SJCRH30 (cell line): Measurements from ENCODE around the gene BACE2. TPM values are rescaled to one million over a fixed set of nuclear protein-coding genes. Genes with fewer than 3 reads are reported as not detected.
"Not testable (repeated sequence)": the region's sequence is repeated elsewhere in the genome, so short reads cannot be mapped to it uniquely, and the experiment has no call there.

Experiments used
- DNase-seq, 2 experiments: peaks; one replicate each; pipeline ENCODE4 v3.0.0-alpha.2; 2015 to 2020
- H3K27ac ChIP-seq: fragments of 250-450 bp; sonication (Bioruptor Pico); 2 replicates; pipeline ENCODE4 v1.5.1; 2020; ENCODE audit warnings: mild to moderate bottlenecking, moderate library complexity
- H3K27me3 ChIP-seq: fragments of 250-450 bp; sonication (Bioruptor Pico); 2 replicates; pipeline ENCODE4 v1.5.1; 2020; ENCODE audit warnings: mild to moderate bottlenecking, moderate library complexity
- H3K36me3 ChIP-seq: fragments of 250-450 bp; sonication (Bioruptor Pico); 2 replicates; pipeline ENCODE4 v1.5.1; 2020; ENCODE audit warnings: mild to moderate bottlenecking, moderate library complexity
- H3K4me1 ChIP-seq: fragments of 250-450 bp; sonication (Bioruptor Pico); 2 replicates; pipeline ENCODE4 v1.5.1; 2020; ENCODE audit warnings: mild to moderate bottlenecking, moderate library complexity
- H3K4me3 ChIP-seq: fragments of 250-450 bp; sonication (Bioruptor Pico); 2 replicates; pipeline ENCODE4 v1.5.1; 2020; ENCODE audit warnings: mild to moderate bottlenecking, moderate library complexity
- H3K9me3 ChIP-seq: fragments of 250-450 bp; sonication (Bioruptor Pico); replicated peaks from 2 replicates; pipeline ENCODE4 v1.5.1; 2020; ENCODE audit warnings: mild to moderate bottlenecking, moderate library complexity
- total RNA-seq: library from RNA; depleted of rRNA; stranded (reverse); fragments of >200 nt; shearing (Covaris generic); gene quantifications from 2 replicates; pipeline ENCODE4 v1.2.3, GENCODE V29; 2014

The BACE2 gene
- total RNA-seq, 1 experiment from 2014 or later = not detected

DNA sequence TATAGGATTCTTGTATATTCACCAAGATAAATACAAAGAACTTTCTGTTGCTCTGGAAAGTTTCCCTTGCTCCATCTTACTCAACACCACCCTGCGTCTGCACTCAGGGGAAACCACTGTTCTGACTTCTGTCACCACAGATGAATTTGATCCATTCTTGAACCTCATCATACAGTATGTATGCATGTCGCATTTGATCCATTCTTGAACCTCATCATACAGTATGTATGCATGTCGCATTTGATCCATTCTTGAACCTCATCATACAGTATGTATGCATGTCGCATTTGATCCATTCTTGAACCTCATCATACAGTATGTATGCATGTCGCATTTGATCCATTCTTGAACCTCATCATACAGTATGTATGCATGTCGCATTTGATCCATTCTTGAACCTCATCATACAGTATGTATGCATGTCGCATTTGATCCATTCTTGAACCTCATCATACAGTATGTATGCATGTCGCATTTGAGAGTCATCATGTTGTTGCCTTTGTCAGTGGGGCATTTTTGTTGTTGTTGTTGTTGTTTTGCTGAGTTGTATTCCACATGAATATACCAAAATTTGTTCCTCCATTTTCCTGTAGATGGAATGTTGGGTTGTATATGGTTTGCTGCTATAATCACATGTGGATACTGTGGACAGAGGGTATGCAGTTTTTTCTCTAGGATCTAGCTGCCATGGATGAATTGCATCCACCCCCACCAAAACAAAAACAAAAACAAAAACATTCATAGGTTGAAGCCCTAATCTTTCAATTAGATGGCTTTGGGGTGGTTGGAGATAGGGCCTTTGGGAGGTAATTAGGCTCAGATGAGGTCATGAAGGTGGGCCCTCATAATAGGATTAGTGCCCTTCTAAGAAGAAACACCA lies 145.6 kb downstream of the BACE2 start:
- not testable (repeated sequence) for H3K36me3 ChIP-seq, H3K4me1 ChIP-seq, DNase-seq, H3K27ac ChIP-seq, H3K27me3 ChIP-seq, H3K9me3 ChIP-seq, H3K4me3 ChIP-seq

DNA sequence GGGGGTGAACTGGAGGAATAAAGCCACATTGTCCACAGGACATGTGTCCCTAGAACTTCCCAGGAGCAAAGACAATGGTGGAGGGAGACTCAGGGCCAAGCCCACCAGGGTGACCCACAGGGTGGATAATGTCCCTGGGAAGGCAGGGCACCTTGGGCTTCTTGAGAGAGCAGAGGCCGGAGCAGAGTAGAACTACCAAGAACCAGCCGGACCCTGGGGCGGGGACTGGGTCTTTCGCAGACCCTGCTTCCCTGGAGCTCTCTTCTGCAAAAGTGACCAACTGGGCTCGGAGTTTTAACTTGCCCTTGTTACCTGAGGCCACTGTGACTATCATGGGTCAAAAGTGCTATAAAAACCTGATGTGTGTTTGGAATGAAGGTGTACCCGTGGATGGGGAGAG lies 147.8 kb downstream of the BACE2 start:
- no peak overlapping the region for H3K27ac ChIP-seq
- no peak for DNase-seq
- no peak overlapping the region for H3K4me3 ChIP-seq
- no peaks in the 10 kb centered on the region for H3K36me3 ChIP-seq
- no peaks in the 10 kb centered on the region for H3K4me1 ChIP-seq
- H3K27me3 ChIP-seq = 0 out of 2 replicates have a peak, but pooled peaks cover 3% of the 10 kb centered on the region
- no peaks in the 10 kb centered on the region for H3K9me3 ChIP-seq

DNA sequence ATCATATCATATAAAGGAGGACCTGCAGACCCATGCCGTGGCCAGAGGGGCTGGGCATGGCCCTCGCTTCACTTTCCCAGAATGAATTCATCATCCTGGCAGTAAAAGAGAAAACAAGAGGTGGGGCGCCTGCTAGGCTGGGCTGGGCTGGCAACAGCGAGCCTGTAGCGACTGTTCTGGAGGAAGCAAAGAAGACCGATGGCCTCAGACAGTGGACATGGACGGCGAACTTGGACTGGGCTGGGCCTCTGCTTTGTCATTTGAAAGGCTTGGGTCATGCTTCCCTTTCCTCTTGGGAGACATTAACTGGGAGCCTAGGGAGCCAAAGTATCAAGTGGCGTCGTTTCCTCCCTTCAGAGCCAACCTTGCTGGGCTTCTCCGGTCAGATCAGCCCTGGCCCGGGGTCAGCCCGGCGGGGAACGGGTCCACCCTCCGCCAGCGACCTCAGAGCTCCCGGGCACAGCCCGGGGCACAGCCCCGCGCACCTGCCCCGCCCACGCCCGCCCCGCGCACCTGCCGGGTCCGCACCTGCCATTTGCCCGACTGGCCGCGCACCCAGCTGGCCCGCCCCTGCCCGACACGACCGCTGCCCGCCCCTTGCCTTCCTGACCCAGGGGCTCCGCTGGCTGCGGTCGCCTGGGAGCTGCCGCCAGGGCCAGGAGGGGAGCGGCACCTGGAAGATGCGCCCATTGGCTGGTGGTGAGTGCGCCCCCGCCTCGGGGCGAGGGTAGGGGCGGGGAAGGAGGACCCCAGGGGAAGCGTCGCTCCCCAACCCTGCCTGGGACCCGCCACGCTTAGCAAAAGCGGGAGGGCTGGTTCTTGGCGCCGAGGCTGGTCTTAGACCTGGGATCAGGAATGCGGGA lies 148.5 kb downstream of the BACE2 start, which contains the start of gene FAM3B:
FAM3B (plus strand) TSS at position 602 of the 863 bp plus-strand sequence; CDS start at position 681, 79 bp downstream.
- Histone ChIP-seq H3K36me3 (no peaks in the 10 kb centered on the region), H3K27me3 (0 out of 2 replicates have a peak, but pooled peaks cover 3% of the 10 kb centered on the region), H3K27ac (no peak within 1 kb of the TSS), H3K4me3 (no peak within 1 kb of the TSS), H3K4me1 (no peaks in the 10 kb centered on the region), H3K9me3 (no peaks in the 10 kb centered on the region)
- DNase-seq = no peak

DNA sequence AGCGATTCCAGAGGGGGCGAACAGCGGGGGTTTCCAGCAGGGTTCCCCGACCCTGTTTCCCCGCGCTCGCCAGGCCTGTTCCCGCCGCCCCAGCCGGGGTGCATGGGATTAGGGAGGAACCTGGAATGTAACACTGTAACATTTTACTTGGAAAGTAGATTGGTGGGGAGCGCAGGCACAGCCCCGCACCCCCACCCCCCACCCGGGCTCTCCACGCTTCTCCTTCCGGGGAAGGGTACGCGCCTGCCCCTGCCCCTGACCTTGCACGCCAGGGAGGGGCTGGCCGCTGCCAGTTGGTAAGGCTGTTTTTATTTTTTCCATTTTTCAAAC lies 149.1 kb downstream of the BACE2 start:
- Histone ChIP-seq H3K36me3 (no peaks in the 10 kb centered on the region), H3K9me3 (no peaks in the 10 kb centered on the region), H3K27me3 (0 out of 2 replicates have a peak, but pooled peaks cover 7% of the 10 kb centered on the region), H3K27ac (no peak overlapping the region), H3K4me3 (no peak overlapping the region), H3K4me1 (no peaks in the 10 kb centered on the region)
- DNase-seq = no peak

DNA sequence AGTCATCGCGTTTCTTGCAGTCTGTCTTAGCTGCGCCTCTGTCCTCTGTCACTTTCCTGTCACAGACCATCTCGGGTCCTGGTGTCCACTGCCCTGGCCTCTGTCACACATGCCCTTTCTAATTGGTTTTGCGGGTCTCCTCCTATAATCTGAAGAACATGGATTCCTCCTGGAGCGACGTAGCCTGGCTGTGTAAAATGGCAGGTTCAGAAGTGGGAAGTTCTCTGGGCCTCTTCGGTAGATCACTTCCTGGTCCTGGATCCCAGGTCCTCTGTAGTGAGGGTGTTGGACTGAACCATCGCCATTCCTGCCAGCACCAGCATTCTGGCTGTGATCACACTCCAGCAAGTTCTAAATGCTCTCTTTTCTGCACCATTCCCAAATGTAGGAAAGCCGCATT lies 149.5 kb downstream of the BACE2 start:
- no peaks in the 10 kb centered on the region for H3K4me1 ChIP-seq
- H3K36me3 ChIP-seq = no peaks in the 10 kb centered on the region
- H3K4me3 ChIP-seq = no peak overlapping the region
- peaks cover 9% of the 10 kb centered on the region; the same call in 1 of the 2 replicates for H3K27me3 ChIP-seq
- no peak overlapping the region for H3K27ac ChIP-seq
- no peak for DNase-seq
- no peaks in the 10 kb centered on the region for H3K9me3 ChIP-seq

DNA sequence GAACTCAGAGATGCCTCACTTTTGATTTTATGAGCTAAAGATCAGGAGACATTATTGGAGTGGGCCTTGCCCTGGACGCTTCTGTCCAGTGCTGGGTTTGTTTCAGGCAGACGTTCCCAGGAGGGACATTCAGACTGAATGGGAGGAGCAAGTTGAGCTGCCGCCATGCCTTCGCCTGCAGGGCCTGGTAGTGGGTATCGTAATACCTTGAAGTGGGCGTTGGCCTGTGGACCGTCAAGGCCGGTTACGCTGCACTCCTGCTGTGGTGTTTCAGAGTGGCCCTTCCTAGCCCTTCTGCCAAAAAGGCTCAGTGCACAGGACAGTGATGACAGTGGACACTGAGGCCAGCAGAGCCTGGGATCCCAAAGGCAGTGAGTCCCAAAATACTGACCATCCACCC lies 150.3 kb downstream of the BACE2 start:
- H3K36me3 ChIP-seq = no peaks in the 10 kb centered on the region
- no peak overlapping the region for H3K4me3 ChIP-seq
- no peaks in the 10 kb centered on the region for H3K4me1 ChIP-seq
- no peaks in the 10 kb centered on the region for H3K9me3 ChIP-seq
- H3K27ac ChIP-seq = no peak overlapping the region
- DNase-seq = no peak
- H3K27me3 ChIP-seq = peaks cover 15% of the 10 kb centered on the region; the same call in 1 of the 2 replicates

DNA sequence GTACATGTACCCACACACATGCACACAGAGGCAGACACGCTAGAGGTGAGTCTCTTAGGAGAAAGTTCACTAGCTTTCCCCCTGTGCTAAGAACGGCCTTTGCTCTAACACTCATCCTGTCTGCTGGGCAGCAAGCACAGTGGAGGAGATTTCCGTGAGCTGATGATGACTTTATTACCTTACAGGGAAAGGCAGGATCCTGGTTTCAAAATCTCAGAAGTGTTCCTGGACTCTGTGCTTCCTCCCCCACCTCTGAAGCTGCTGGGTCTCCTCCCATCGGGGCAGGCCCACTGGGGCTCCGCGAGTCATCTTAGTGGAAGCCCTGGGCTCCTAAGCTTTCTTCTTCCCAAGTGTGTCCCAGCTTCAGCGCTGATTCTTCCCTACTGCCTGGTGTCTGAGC lies 151.3 kb downstream of the BACE2 start:
- Histone ChIP-seq H3K4me3 (no peak overlapping the region), H3K9me3 (no peaks in the 10 kb centered on the region), H3K27me3 (peaks cover 19% of the 10 kb centered on the region; the same call in 1 of the 2 replicates), H3K36me3 (no peaks in the 10 kb centered on the region), H3K27ac (no peak overlapping the region), H3K4me1 (no peaks in the 10 kb centered on the region)
- DNase-seq = no peak

DNA sequence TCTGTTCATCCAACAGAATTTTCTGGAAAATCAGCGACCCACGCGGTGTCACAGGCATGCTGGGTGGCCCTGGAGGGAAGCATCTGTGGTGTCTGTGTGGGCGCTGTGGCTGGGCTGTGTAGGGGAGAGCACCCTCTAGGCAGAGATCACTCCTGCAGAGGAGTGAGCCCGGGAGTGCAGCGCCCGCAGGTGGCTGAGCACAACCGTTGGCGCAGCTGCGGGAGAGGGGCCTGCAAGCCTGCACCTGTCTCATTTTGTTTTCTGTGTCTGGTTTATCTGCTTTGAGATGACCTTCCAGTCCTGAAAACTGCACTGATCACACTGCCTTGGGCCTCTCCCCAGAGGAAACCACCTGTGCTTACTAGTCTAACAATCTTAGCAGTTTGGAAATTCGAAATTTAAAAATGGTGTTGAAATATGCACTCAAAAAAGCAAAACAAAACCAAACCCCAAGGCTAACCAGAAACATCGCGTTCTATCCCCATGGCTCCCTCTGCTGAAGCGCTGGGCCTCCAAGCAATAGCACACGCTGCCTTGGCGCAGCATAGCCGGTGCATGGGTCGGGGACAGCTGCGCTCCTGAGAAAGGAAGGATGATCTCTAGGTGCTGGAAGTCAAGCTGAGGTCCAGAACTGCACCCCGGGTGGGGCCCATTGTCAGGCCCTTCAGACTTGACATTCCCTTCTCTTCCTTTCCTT lies 153.4 kb downstream of the BACE2 start:
- Histone ChIP-seq H3K9me3 (no peaks in the 10 kb centered on the region), H3K36me3 (no peaks in the 10 kb centered on the region), H3K27me3 (peaks cover 17% of the 10 kb centered on the region; the same call in 1 of the 2 replicates), H3K27ac (no peak overlapping the region), H3K4me1 (no peaks in the 10 kb centered on the region), H3K4me3 (no peak overlapping the region)
- no peak for DNase-seq

DNA sequence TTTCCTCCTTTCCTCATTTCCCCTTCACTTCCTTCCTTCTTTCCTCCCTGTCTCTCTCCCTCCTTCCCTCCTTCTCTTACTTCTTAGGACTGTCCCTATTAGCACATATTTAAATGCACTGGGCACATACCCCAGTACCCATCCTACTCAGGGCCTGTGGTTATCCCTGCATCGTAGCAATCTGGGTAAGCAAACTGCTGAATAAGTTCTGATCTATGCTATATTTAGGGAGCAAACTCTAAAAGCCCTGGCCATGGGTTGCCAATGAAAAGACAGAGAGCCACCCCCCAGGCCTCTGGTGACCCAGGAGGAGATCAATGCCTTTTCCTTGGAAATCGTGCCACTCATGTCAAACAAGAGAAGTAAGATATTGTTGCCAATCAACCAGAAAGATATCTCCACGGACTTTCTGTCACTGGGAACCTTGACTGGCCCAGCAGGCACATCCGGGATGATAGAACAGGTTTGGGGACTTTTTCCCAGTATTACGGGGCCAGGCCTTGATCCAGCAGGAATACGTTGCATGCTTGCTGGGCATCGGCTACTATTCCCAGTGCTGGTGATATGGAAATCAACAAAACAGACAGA lies 154.0 kb downstream of the BACE2 start:
- Histone ChIP-seq H3K4me1 (no peaks in the 10 kb centered on the region), H3K4me3 (no peak overlapping the region), H3K27me3 (peaks cover 17% of the 10 kb centered on the region; the same call in 1 of the 2 replicates), H3K36me3 (no peaks in the 10 kb centered on the region), H3K9me3 (no peaks in the 10 kb centered on the region), H3K27ac (no peak overlapping the region)
- no peak for DNase-seq

DNA sequence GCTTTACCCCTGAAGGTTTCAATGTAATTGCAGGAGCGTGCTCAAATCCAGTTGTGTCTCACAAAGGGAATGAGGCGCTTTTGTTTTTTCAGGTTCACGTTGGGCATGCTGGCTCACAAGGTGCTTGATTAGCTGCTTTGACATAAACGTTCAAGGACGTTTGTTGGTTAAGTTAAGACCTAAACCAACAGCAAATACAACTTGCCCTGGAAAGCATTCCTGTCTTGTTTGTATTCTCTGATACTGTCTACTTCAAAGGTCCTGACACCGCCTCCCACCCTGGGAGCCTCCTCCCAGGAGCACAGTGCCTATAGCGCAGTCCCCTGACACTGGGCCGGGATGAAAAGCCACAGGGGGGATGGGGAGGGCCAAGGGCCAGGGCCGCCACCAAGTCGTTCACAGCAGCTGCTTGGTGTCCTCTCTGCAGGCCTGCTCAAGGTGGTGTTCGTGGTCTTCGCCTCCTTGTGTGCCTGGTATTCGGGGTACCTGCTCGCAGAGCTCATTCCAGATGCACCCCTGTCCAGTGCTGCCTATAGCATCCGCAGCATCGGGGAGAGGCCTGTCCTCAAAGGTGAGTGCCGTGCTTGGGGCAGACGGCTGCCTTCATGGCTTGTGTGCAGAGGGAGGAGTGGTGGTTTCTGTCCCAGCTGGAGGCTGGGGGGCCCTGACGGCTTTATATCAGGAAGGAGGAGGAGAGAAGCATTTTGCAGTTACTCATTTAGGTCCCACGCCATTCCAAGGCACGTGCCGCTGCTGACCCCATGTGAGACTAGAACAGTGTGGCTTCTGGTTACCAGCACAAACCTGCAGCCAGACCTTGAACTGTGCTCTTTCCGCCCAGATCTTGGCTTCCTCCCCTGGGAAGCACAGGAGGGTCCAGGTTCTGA lies 154.8 kb downstream of the BACE2 start:
- Histone ChIP-seq H3K4me1 (no peaks in the 10 kb centered on the region), H3K27me3 (peaks cover 17% of the 10 kb centered on the region; the same call in 1 of the 2 replicates), H3K9me3 (no peaks in the 10 kb centered on the region), H3K27ac (no peak overlapping the region), H3K36me3 (no peaks in the 10 kb centered on the region), H3K4me3 (no peak overlapping the region)
- no peak for DNase-seq

DNA sequence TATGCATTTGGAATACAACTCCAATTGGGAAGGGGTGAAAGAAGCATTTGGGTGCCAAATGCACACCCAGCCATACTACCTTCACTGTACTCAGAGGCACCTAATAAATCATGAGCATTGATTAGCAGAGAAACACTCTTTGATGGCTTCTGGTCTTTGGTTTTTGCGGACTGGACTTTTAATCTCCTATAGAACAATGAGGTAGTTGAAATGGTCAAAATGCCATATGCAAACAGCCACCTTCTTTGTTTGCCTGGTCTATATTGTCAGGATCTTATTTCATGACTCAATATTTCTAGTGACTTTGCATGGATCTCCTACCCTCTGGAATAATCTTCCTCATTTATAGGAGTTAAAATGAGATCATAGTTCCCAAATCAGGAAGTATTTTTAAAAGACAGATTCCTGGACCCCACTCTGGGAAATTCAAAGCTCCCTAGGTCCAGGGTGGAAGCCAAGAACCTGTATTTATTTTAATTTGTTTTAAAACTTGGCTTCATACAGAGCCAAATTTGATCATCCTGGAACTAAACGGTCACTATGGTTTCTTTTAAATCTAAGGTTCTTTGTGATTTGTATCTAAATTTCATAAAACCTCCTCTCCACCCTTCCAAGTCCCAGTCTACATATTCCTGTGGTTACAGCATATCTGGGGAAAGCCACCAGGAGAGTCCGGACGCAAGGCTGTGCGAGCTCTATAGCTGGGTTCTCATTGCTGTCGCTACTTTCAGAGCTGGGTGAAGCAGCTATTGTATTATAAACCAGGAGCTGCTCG lies 157.4 kb downstream of the BACE2 start:
- DNase-seq = no peak
- no peak overlapping the region for H3K27ac ChIP-seq
- H3K4me1 ChIP-seq = no peaks in the 10 kb centered on the region
- H3K9me3 ChIP-seq = no peaks in the 10 kb centered on the region
- no peak overlapping the region for H3K4me3 ChIP-seq
- H3K27me3 ChIP-seq = peaks cover 17% of the 10 kb centered on the region; the same call in 1 of the 2 replicates
- H3K36me3 ChIP-seq = no peaks in the 10 kb centered on the region

DNA sequence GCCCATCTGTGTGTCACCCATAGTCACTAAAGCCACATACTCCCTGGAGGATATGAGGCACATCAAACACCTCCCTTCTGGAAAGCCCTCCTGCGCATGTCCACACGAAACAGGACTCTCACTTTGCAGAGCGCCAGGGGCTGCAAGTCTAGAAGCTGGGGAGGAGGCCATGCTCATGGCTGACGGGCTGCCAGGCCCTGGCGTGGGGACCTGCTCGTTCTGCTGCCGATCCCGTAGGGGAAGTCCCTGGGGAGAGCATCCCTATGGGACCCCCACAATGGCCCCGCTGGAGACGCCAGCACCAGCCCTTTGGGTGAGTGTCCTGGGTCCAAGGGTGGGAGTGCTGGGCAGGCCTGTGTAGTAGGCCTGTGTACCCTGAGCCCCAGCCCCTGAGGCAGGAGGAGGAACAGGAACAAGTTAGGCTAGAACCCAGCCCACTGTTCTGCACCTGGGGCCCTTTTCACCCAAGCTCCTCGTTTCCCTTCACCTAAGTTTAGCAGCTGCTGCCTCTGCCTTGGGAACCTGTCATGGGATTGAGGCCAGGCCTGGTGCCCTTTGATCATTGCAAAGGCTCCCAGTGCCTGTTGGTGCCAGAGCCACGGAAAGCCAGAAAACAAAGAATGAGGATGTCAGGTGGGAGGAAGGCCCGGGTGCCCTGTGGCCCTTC lies 158.6 kb downstream of the BACE2 start:
- no peaks in the 10 kb centered on the region for H3K9me3 ChIP-seq
- no peak overlapping the region for H3K4me3 ChIP-seq
- H3K4me1 ChIP-seq = no peaks in the 10 kb centered on the region
- no peaks in the 10 kb centered on the region for H3K36me3 ChIP-seq
- DNase-seq = no peak
- no peak overlapping the region for H3K27ac ChIP-seq
- peaks cover 16% of the 10 kb centered on the region; the same call in 1 of the 2 replicates for H3K27me3 ChIP-seq
